Measurements from ENCODE around the gene NEDD4L.

DNA sequence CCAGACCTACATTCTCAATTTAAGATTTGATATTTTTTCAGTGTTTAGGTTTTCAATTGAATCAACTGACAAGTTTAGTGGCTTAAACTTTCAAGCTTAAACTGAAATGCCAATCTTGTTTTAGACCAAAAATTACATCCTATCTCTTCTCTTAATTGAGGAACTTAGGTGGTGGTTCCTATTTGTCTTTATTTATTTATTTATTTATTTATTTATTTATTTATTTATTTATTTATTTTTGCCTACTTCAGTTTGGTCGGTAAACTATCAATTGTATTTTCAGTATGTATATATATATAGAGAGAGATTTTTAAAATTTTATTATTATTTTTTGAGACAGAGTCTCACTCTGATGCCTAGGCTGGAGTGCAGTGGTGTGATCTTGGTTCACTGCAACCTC, 68.1 kb downstream of the NEDD4L start:
- TF ChIP-seq CTCF (optimal IDR thresholded peaks at IDR 0.05 in 1 of 3, IDR thresholded peaks at IDR 0.05 in 1 of 3, conservative IDR thresholded peaks at IDR 0.05 in 1 of 3; ENCODE audit: extremely low read depth in 1 of 3, insufficient read depth in 2 of 3, low read length in 3 of 3) (no peak), EZH2 (IDR thresholded peaks at IDR 0.05; ENCODE audit: low read length) (no peak)

Measured in keratinocyte (primary cell).